ENCODE data around the gene NDUFAF2.

NDUFAF2 gene

GRCh38 chr5:61139094-61139873 lies 194.3 kb downstream of the NDUFAF2 start:
- DNase-seq (ENCODE audit: low spot score) = no peak
- TF ChIP-seq CTCF (IDR thresholded peaks at IDR 0.05; ENCODE audit: extremely low read depth, missing control alignments) = no peak

GRCh38 chr5:61139931-61140330 lies 194.9 kb downstream of the NDUFAF2 start:
- no peak for TF ChIP-seq CTCF (IDR thresholded peaks at IDR 0.05; ENCODE audit: extremely low read depth, missing control alignments)
- no peak for DNase-seq (ENCODE audit: low spot score)

DNA sequence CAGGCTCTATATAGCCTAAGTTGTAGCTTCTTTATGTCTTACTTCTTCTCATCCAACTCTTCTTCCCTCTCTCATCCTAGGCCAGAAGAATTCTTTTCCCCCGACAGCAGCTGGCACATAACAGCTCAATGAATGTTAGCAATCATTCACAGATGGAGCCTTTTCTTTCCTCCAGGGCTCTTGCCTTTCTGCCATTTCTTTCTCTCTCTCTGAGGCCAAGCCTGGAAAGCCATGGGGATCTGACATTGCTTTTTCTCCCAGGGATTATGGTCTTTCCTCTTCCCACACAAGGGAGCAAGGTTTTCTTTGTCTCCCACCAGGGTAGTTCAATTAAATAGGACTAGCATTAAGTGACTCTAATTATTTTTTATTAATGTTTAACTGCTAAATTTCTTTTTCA lies 196.8 kb downstream of the NDUFAF2 start:
- no peak for DNase-seq (ENCODE audit: low spot score)
- no peak for TF ChIP-seq CTCF (IDR thresholded peaks at IDR 0.05; ENCODE audit: extremely low read depth, missing control alignments)

GRCh38 chr5:61142391-61142790 lies 197.4 kb downstream of the NDUFAF2 start:
- TF ChIP-seq CTCF (IDR thresholded peaks at IDR 0.05; ENCODE audit: extremely low read depth, missing control alignments) = no peak
- no peak for DNase-seq (ENCODE audit: low spot score)

DNA sequence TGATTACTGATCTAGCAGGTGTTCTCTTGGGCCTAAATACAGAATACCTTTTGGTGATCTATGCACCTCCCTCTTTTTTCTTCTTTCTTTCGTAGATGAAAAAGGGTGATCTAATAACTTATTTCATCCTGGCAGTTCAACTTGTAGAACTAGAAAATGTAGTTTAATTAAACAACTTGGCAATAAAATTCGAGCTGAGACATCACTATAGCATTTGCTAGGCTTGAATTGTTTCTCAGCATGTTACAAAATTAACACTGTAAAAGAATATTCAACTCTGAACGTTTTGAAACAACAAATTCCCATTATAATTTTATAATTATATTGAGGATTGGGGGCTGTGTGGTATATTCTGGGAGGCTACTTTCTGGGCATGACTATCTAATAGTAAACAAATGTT lies 197.8 kb downstream of the NDUFAF2 start:
- no peak for TF ChIP-seq CTCF (IDR thresholded peaks at IDR 0.05; ENCODE audit: extremely low read depth, missing control alignments)
- DNase-seq (ENCODE audit: low spot score) = no peak

DNA sequence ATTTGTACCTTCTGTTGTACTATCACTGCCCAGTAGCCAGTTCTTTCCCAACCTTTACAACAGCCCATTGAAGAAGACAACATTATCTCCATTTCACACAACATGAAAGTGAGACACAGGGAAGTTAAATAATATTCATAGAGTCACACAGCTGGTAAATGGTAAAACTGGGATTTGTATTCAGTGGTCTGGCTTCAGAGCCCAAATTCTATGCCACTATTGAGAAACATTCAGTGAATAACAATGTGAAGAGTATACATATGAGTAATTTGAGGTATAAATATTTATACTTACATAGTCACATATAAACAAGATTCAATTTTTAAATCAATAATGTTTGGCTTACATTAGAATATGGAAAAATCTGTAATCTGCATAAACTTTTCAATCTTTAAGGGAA lies 203.5 kb downstream of the NDUFAF2 start:
- TF ChIP-seq CTCF (IDR thresholded peaks at IDR 0.05; ENCODE audit: extremely low read depth, missing control alignments) = no peak
- no peak for DNase-seq (ENCODE audit: low spot score)

DNA sequence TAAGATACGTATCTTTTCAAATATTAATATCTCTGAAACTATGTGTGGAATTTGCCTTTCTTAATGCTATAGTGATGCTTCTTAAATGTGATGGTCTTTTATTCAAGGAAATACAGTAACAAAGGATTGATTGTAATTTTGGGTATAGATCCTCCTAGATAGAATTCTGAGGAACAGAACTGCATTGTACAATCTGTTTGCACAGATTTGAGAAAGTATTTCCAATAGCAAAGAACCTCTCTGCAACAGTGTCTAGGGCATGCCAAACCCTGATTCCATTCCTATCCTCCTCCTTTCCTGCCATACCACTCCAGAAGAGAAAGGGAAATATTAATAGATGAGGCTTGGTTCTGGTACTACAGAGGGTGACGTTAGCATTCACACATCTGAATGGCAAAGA lies 206.9 kb downstream of the NDUFAF2 start:
- TF ChIP-seq CTCF (IDR thresholded peaks at IDR 0.05; ENCODE audit: extremely low read depth, missing control alignments) = no peak
- DNase-seq (ENCODE audit: low spot score) = no peak
